Stomach (tissue), 9 donors: Measurements from ENCODE around the gene MYO10. TPM values are rescaled to one million over a fixed set of nuclear protein-coding genes. Genes with fewer than 3 reads are reported as not detected.
A peak's percentile ranks its signal among the peaks of the same experiment; 100 is the strongest.

Experiments
- DNase-seq, 2 donors: peaks; one replicate each; pipeline versions ENCODE4 v3.0.0 to v3.0.0-alpha.2; 2013 to 2019
- H3K27ac ChIP-seq, 5 donors: fragments of 200-600 bp in 4 of 5; sonication (generic) in 4 of 5; one replicate each; pipeline ENCODE4 v1.5.1; 2013 to 2019; ENCODE audit warnings: mild to moderate bottlenecking in 1 of 5, moderate library complexity in 1 of 5
- H3K27me3 ChIP-seq, 3 donors: fragments of 200-600 bp; sonication (generic); one replicate each; pipeline ENCODE4 v1.5.1; 2017 to 2019; ENCODE audit warnings: mixed run types in 1 of 3
- H3K36me3 ChIP-seq, 4 donors: fragments of 200-600 bp; sonication (generic); 1 replicate in 3 of 4; 2 replicates in 1 of 4; pipeline ENCODE4 v1.5.1; 2016 to 2019
- H3K4me1 ChIP-seq, 4 donors: fragments of 200-600 bp; sonication (generic); one replicate each; pipeline ENCODE4 v1.5.1; 2016 to 2019
- H3K4me3 ChIP-seq, 4 donors: fragments of 200-600 bp; sonication (generic) in 3 of 4; one replicate each; pipeline ENCODE4 v1.5.1; 2016 to 2019; ENCODE audit warnings: mild to moderate bottlenecking in 1 of 4
- H3K9me3 ChIP-seq, 4 donors: fragments of 200-600 bp; sonication (generic); one replicate each; pipeline ENCODE4 v1.5.1; 2016 to 2019
- CTCF ChIP-seq, 7 experiments: fragments of 450-650 bp in 4 of 7; fragments of 200-600 bp in 3 of 7; sonication (generic) in 3 of 7; IDR thresholded peaks; one replicate each; pipeline ENCODE4 v1.5.1; 2016 to 2019; ENCODE audit warnings: antibody characterized with exemption in 7 of 7, control low read depth in 2 of 7, mild to moderate bottlenecking in 1 of 7
- EP300 ChIP-seq: sonication (generic); formaldehyde crosslinking; IDR thresholded peaks from one replicate; pipeline ENCODE4 v1.6.1; 2017; ENCODE audit warnings: antibody characterized with exemption
- POLR2A ChIP-seq, 4 donors: fragments of 450-650 bp; IDR thresholded peaks; one replicate each; pipeline ENCODE4 v1.6.1; 2016; ENCODE audit warnings: antibody characterized with exemption in 4 of 4, control low read depth in 2 of 4, mild to moderate bottlenecking in 1 of 4, moderate library complexity in 1 of 4
- POLR2AphosphoS5 ChIP-seq, 3 donors: sonication (generic); formaldehyde crosslinking; IDR thresholded peaks; one replicate each; pipeline ENCODE4 v1.6.1; 2016; ENCODE audit warnings: antibody characterized with exemption in 3 of 3
- WGBS, 5 donors: extraction: QIAGEN DNeasy Blood & Tissue Kit in 3 of 5; methylation state at CpG; one replicate each; pipeline versions ENCODE4 v1.1.5 to v1.1.7; 2013 to 2018; 5-methylcytosine and 5-hydroxymethylcytosine counted together
- intact Hi-C: fragments of 100-400 bp; cut with DNase I; formaldehyde crosslinking; loops from one replicate; pipeline ENCODE4 v1.15.1; 2023; ENCODE audit warnings: low total_unique reads
- polyA plus RNA-seq, 3 donors: library from polyadenylated mRNA; stranded (reverse); fragments of 200-250 nt; gene quantifications; one replicate each; pipeline ENCODE4 v1.2.3, GENCODE V29; 2013
- total RNA-seq, 5 donors: library from RNA; depleted of rRNA; stranded (reverse); fragments of >200 nt; gene quantifications; one replicate each; pipeline versions ENCODE4 v1.1.0 to v1.2.3, GENCODE V29; 2014 to 2016
- donor health status: healthy with polysubstance abuse.
- donor health status: Bipolar disorder and iron deficiency.
- donor health status: healthy.

MYO10 gene
- total and polyA plus RNA-seq, 8 donors = 6.8 to 233 (median 76.5) TPM

- intact Hi-C loops = no loop called here
- WGBS, 5 donors = 79 to 90% (median 86%) methylated on average over 7 of the region's 7 CpGs
- no peak overlapping the region for H3K27ac ChIP-seq
These were observed 185.6 kb downstream of the MYO10 start for GRCh38 chr5:16750445-16750844.

GRCh38 chr5:16749626-16750025, 186.5 kb downstream of the MYO10 start:
- 66 to 78% (median 74%) methylated on average over 4 of the region's 4 CpGs for WGBS, 5 donors
- intact Hi-C loops = no loop called here
- Histone ChIP-seq H3K36me3 (peaks cover 3 to 69% (median 32%) of the 10 kb centered on the region in 4 donors), H3K4me1 (peaks cover 0 to 5% (median 2%) of the 10 kb centered on the region in 4 donors), H3K9me3 (no peaks in the 10 kb centered on the region), H3K27me3 (no peaks in the 10 kb centered on the region), H3K4me3 (no peak overlapping the region), H3K27ac (no peak overlapping the region)
- TF ChIP-seq POLR2A (IDR thresholded peaks at IDR 0.05) (no peak), POLR2AphosphoS5 (IDR thresholded peaks at IDR 0.05) (no peak), CTCF (IDR thresholded peaks at IDR 0.05) (no peak), EP300 (no peak)
- DNase-seq = no peak

More at GRCh38 chr5:16750445-16750844, 185.6 kb downstream of the MYO10 start:
- no peak for DNase-seq
- peaks cover 3 to 77% (median 39%) of the 10 kb centered on the region in 4 donors for H3K36me3 ChIP-seq
- H3K9me3 ChIP-seq = no peaks in the 10 kb centered on the region
- H3K4me1 ChIP-seq = peaks cover 0 to 3% (median 0%) of the 10 kb centered on the region in 4 donors
- TF ChIP-seq POLR2AphosphoS5 (IDR thresholded peaks at IDR 0.05) (no peak), CTCF (IDR thresholded peaks at IDR 0.05) (no peak), POLR2A (IDR thresholded peaks at IDR 0.05) (no peak), EP300 (no peak)
- no peaks in the 10 kb centered on the region for H3K27me3 ChIP-seq
- no peak overlapping the region for H3K4me3 ChIP-seq

- DNase-seq = peak in 1 of 2 donors; percentile 41
- peaks cover 0 to 28% (median 13%) of the 10 kb centered on the region in 4 donors for H3K4me1 ChIP-seq
- H3K9me3 ChIP-seq = no peaks in the 10 kb centered on the region
- TF ChIP-seq CTCF (IDR thresholded peaks at IDR 0.05) = no peak
- no peak for TF ChIP-seq EP300
- TF ChIP-seq POLR2A (IDR thresholded peaks at IDR 0.05) = no peak
- no peak for TF ChIP-seq POLR2AphosphoS5 (IDR thresholded peaks at IDR 0.05)
- H3K27ac ChIP-seq = peak overlapping the region in 3 of 5 donors; percentile 7 to 45 (median 37)
- H3K27me3 ChIP-seq = no peaks in the 10 kb centered on the region
- 71 to 85% (median 71%) methylated on average over 15 of the region's 15 CpGs for WGBS, 5 donors
- H3K36me3 ChIP-seq = peaks cover 4 to 42% (median 24%) of the 10 kb centered on the region in 4 donors
- intact Hi-C loops = no loop called here
- no peak overlapping the region for H3K4me3 ChIP-seq
These were observed 191.8 kb downstream of the MYO10 start for GRCh38 chr5:16744164-16744880.

- no peak overlapping the region for H3K4me3 ChIP-seq
- no peak for DNase-seq
- no peak overlapping the region for H3K27ac ChIP-seq
- H3K9me3 ChIP-seq = no peaks in the 10 kb centered on the region
- H3K27me3 ChIP-seq = no peaks in the 10 kb centered on the region
- peaks cover 0 to 33% (median 19%) of the 10 kb centered on the region in 4 donors for H3K4me1 ChIP-seq
- intact Hi-C loops = no loop called here
- TF ChIP-seq POLR2A (IDR thresholded peaks at IDR 0.05) (no peak), EP300 (no peak), CTCF (IDR thresholded peaks at IDR 0.05) (no peak), POLR2AphosphoS5 (IDR thresholded peaks at IDR 0.05) (no peak)
- WGBS, 5 donors = 62 to 81% (median 70%) methylated on average over 5 of the region's 5 CpGs
- peaks cover 4 to 29% (median 17%) of the 10 kb centered on the region in 4 donors for H3K36me3 ChIP-seq
These were observed 193.2 kb downstream of the MYO10 start for GRCh38 chr5:16742938-16743337.
